K562 (cell line): ENCODE results near the gene SLC66A3. TPM values are rescaled to one million over a fixed set of nuclear protein-coding genes. Genes with fewer than 3 reads are reported as not detected.

Source experiments
- ARHGAP35 ChIP-seq: fragments of 450-650 bp; IDR thresholded peaks from 2 replicates; pipeline ENCODE4 v1.6.1; 2018; ENCODE audit not compliant: partially characterized antibody
- CREM ChIP-seq: IDR thresholded peaks from 2 replicates; pipeline ENCODE4 v1.6.1; 2014; ENCODE audit warnings: antibody characterized with exemption, low read depth
- EP300 ChIP-seq: IDR thresholded peaks from 2 replicates; pipeline ENCODE4 v1.6.1; 2012; ENCODE audit warnings: low read length, improper control_type of control experiment
- HOMEZ ChIP-seq: fragments of 250-450 bp; sonication (Bioruptor Pico); IDR thresholded peaks from 2 replicates; pipeline ENCODE4 v1.4.0; 2020; ENCODE audit warnings: mild to moderate bottlenecking, moderate library complexity
- MECOM ChIP-seq: fragments of 250-450 bp; sonication (Bioruptor Pico); IDR thresholded peaks from 2 replicates; pipeline ENCODE4 v1.8.0; 2022; ENCODE audit warnings: inconsistent platforms
- SAP30 ChIP-seq: fragments of 200-600 bp; sonication (generic); IDR thresholded peaks from 2 replicates; pipeline ENCODE4 v1.6.1; 2012; ENCODE audit warnings: borderline replicate concordance, low read depth, mild to moderate bottlenecking, moderate library complexity, low read length, control low read depth, inconsistent platforms; ENCODE audit not compliant: insufficient read depth, poor library complexity, severe bottlenecking
- TRIM28 ChIP-seq: fragments of 450-650 bp; IDR thresholded peaks from 2 replicates; pipeline ENCODE4 v1.6.1; 2017
- YY1 ChIP-seq, 3 experiments: IDR thresholded peaks; 2 replicates each; pipeline ENCODE4 v1.6.1; 2011; ENCODE audit warnings: low read length in 2 of 3, mild to moderate bottlenecking in 2 of 3, moderate library complexity in 2 of 3, borderline replicate concordance in 1 of 3, control low read depth in 1 of 3, low read depth in 1 of 3; ENCODE audit not compliant: insufficient read depth in 3 of 3, insufficient replicate concordance in 2 of 3, control insufficient read depth in 1 of 3, insufficient read length in 1 of 3; ENCODE audit errors: extremely low read depth in 1 of 3
- polyA plus RNA-seq, 8 experiments: library from polyadenylated mRNA; depleted of rRNA in 4 of 8; stranded (reverse) in 5 of 8; unstranded in 3 of 8; fragments of >200 nt; fragmentation: Nextera tagmentation in 2 of 8; fragmentation: Illumina TruSeq in 1 of 8; extraction: Ambion mirVana in 2 of 8; extraction: Trizol in 1 of 8; gene quantifications; 2 replicates each; pipeline versions ENCODE4 v1.2.1 to v1.2.3, GENCODE V29; 2011 to 2014; ENCODE audit warnings: inconsistent platforms in 1 of 8, missing spikeins in 1 of 8
- total RNA-seq, 7 experiments: library from RNA; depleted of rRNA in 6 of 7; stranded (reverse); fragments of >200 nt in 6 of 7; fragmentation: Illumina TruSeq in 2 of 7; extraction: Trizol in 2 of 7; gene quantifications; 2 replicates each; pipeline versions ENCODE4 v1.2.1 to v1.2.3, GENCODE V29; 2011 to 2021; ENCODE audit warnings: low replicate concordance in 1 of 7
- TF ChIP-seq, protein P1 (sequence below): fragments of 250-450 bp; sonication (Bioruptor Pico); IDR thresholded peaks from 2 replicates; pipeline ENCODE4 v1.8.0; 2021; ENCODE audit warnings: moderate library complexity, mild to moderate bottlenecking, inconsistent platforms
- TF ChIP-seq, protein P2 (sequence below): fragments of 250-450 bp; sonication (Bioruptor Pico); IDR thresholded peaks from 2 replicates; pipeline ENCODE4 v1.5.0; 2022; ENCODE audit warnings: mild to moderate bottlenecking
- TF ChIP-seq, protein P3 (sequence below): sonication (generic); formaldehyde crosslinking; IDR thresholded peaks from 2 replicates; pipeline ENCODE4 v1.8.0; 2022; ENCODE audit warnings: mild to moderate bottlenecking, missing genetic modification reagents

The SLC66A3 gene
- total and polyA plus RNA-seq, 9 of the 15 experiments (the other 6 are each of a cell fraction or from before 2014, with no cell fraction given), result 2.8 to 30.0 (median 9.1) TPM

DNA sequence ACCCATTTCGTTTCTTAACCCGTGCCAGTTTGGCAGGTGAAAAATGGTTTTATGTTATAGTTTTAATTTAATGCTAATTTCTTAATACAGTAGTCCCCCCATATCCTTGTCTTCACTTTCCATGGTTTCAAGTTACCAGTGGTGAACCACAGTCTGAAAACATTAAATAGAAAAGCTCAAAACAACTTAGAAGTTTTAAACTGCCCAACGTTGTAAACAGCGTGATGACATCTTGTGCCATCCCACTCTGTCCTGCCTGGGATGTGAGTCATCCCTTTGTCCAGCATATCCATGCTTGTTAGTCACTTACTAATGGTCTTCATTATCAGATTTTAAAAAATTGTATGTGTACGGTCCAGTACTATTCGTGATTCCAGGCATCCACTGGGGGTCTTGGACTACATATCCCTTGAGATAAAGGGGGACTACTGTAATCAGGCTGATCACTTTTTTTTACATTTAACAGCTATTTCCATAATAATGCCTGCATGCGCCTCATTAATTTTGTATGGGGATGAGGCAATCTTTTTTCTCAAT, 31.9 kb downstream of the SLC66A3 start (continued):
- TF ChIP-seq, protein P1, sequence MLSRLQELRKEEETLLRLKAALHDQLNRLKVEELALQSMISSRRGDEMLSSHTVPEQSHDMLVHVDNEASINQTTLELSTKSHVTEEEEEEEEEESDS (CRISPR knock-in tag), result no peak
- TF ChIP-seq MECOM (CRISPR knock-in tag) (no peak), TRIM28 (no peak), YY1 (IDR thresholded peaks at IDR 0.05; ENCODE audit: borderline replicate concordance in 1 of 3, control insufficient read depth in 1 of 3, extremely low read depth in 1 of 3, insufficient read depth in 3 of 3, insufficient read length in 1 of 3, insufficient replicate concordance in 2 of 3, low read depth in 1 of 3, low read length in 2 of 3) (no peak), HOMEZ (no peak), ARHGAP35 (no peak), EP300 (peak; percentile 77), SAP30 (no peak), CREM (peak; percentile 61)
- TF ChIP-seq, protein P2, sequence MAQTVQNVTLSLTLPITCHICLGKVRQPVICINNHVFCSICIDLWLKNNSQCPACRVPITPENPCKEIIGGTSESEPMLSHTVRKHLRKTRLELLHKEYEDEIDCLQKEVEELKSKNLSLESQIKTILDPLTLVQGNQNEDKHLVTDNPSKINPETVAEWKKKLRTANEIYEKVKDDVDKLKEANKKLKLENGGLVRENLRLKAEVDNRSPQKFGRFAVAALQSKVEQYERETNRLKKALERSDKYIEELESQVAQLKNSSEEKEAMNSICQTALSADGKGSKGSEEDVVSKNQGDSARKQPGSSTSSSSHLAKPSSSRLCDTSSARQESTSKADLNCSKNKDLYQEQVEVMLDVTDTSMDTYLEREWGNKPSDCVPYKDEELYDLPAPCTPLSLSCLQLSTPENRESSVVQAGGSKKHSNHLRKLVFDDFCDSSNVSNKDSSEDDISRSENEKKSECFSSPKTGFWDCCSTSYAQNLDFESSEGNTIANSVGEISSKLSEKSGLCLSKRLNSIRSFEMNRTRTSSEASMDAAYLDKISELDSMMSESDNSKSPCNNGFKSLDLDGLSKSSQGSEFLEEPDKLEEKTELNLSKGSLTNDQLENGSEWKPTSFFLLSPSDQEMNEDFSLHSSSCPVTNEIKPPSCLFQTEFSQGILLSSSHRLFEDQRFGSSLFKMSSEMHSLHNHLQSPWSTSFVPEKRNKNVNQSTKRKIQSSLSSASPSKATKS (CRISPR knock-in tag), result no peak
- TF ChIP-seq, protein P3, sequence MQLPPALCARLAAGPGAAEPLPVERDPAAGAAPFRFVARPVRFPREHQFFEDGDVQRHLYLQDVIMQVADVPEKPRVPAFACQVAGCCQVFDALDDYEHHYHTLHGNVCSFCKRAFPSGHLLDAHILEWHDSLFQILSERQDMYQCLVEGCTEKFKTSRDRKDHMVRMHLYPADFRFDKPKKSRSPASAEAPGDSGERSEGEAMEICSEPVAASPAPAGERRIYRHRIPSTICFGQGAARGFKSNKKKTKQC (CRISPR knock-in tag), result no peak
